HL-60 (cell line): Measurements from ENCODE around the gene MTHFD2.

Experiments used
- CTCF ChIP-seq: IDR thresholded peaks from one replicate; pipeline ENCODE4 v1.5.1; 2011; ENCODE audit warnings: low read length, control low read depth, inconsistent platforms; ENCODE audit not compliant: insufficient read depth
- POLR2AphosphoS5 ChIP-seq: IDR thresholded peaks from 2 replicates; pipeline ENCODE4 v1.6.1; 2012; ENCODE audit warnings: low read depth
- SPI1 ChIP-seq: IDR thresholded peaks from 2 replicates; pipeline ENCODE4 v1.6.1; 2012; ENCODE audit warnings: low read depth, mild to moderate bottlenecking, borderline replicate concordance

DNA sequence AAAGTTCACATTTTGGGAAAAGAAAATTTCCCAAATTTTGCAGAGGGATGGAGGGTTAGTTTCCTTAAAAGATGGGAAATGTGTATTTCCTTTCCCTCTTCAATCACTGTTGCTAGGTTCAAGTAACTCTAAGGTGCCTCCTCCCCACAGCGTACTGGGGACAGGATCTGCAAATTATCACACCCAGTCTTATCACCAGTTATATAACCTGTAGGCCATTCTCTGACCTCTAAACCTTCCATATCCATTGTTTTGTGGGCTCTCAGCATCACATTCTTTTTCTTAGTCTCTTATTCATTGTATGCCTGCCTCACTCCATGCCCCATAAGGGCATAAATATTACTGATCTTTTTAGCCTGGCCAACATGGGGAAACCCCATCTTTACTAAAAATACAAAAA lies 3.6 kb upstream of the MTHFD2 start:
- TF ChIP-seq POLR2AphosphoS5 (no peak), CTCF (no peak), SPI1 (no peak)
